Raji (cell line): ENCODE results near the gene SPATA46.

Experiments used
- POLR2A ChIP-seq: IDR thresholded peaks from 2 replicates; pipeline ENCODE4 v1.6.1; 2011; ENCODE audit warnings: low read depth, low read length, control low read depth; ENCODE audit not compliant: insufficient read depth

SPATA46 gene

GRCh38 chr1:162385280-162385623 lies 8.6 kb upstream of the SPATA46 start:
- no peak for TF ChIP-seq POLR2A

GRCh38 chr1:162384601-162385279 lies 8.1 kb upstream of the SPATA46 start:
- no peak for TF ChIP-seq POLR2A

GRCh38 chr1:162384116-162384515 lies 7.5 kb upstream of the SPATA46 start:
- no peak for TF ChIP-seq POLR2A

- TF ChIP-seq POLR2A, result no peak
Observed at GRCh38 chr1:162383516-162383915, 6.9 kb upstream of the SPATA46 start.

- no peak for TF ChIP-seq POLR2A
Observed at GRCh38 chr1:162383091-162383490, 6.4 kb upstream of the SPATA46 start.

- TF ChIP-seq POLR2A, result no peak
Observed at GRCh38 chr1:162381941-162382750, 5.5 kb upstream of the SPATA46 start.

GRCh38 chr1:162381383-162381782 lies 4.7 kb upstream of the SPATA46 start, which contains the start of gene C1orf226:
Gene C1orf226 (plus strand): TSS chr1:162381728. CDS start chr1:162381902, 174 bp downstream.
- TF ChIP-seq POLR2A, result no peak

GRCh38 chr1:162380061-162380846 lies 3.6 kb upstream of the SPATA46 start:
- no peak for TF ChIP-seq POLR2A

GRCh38 chr1:162375463-162375862 lies 1.2 kb downstream of the SPATA46 start:
- no peak for TF ChIP-seq POLR2A

- TF ChIP-seq POLR2A, result no peak
Observed at GRCh38 chr1:162374406-162374805, 2.2 kb downstream of the SPATA46 start.

- TF ChIP-seq POLR2A, result no peak
Observed at GRCh38 chr1:162373541-162374260, 3.0 kb downstream of the SPATA46 start.

GRCh38 chr1:162373072-162373427 lies 3.6 kb downstream of the SPATA46 start:
- TF ChIP-seq POLR2A, result no peak

- TF ChIP-seq POLR2A, result no peak
Observed at GRCh38 chr1:162372159-162373071, 4.2 kb downstream of the SPATA46 start.

- no peak for TF ChIP-seq POLR2A
Observed at GRCh38 chr1:162371611-162372010, 5.0 kb downstream of the SPATA46 start.

- TF ChIP-seq POLR2A, result no peak
Observed at GRCh38 chr1:162370721-162371120, 5.9 kb downstream of the SPATA46 start.

- no peak for TF ChIP-seq POLR2A
Observed at GRCh38 chr1:162370161-162370560, 6.5 kb downstream of the SPATA46 start.
